Body of pancreas (tissue), 4 donors: Measurements from ENCODE around the gene MAML2.

Source experiments
- POLR2A ChIP-seq, 3 donors: fragments of 450-650 bp; IDR thresholded peaks; one replicate each; pipeline ENCODE4 v1.6.1; 2016; ENCODE audit warnings: antibody characterized with exemption in 3 of 3, mild to moderate bottlenecking in 2 of 3
- TF ChIP-seq, protein P1 (sequence below), 7 experiments: fragments of 450-650 bp in 4 of 7; fragments of 200-600 bp in 3 of 7; sonication (generic) in 3 of 7; IDR thresholded peaks; one replicate each; pipeline ENCODE4 v1.5.1; 2016 to 2019; ENCODE audit warnings: antibody characterized with exemption in 7 of 7

DNA sequence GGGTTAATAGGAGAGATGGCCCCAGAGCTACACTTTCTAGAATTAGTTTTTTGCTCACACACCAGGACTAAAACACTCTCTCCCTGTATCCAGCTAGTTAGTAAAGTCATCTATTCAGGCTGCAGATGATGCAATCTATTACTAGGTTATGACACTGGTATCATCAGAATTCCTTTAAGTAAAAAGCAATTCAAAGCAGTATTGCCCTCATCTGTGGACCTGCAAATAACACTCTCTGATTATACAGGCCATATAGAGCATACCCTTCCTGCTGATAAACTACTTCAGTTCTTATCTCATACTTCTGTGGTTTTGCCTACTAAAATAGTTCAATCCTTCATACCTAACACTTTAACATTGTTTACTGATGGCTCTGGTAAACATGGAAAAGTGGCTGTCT is 405.6 kb downstream of the MAML2 start:
- TF ChIP-seq, protein P1, sequence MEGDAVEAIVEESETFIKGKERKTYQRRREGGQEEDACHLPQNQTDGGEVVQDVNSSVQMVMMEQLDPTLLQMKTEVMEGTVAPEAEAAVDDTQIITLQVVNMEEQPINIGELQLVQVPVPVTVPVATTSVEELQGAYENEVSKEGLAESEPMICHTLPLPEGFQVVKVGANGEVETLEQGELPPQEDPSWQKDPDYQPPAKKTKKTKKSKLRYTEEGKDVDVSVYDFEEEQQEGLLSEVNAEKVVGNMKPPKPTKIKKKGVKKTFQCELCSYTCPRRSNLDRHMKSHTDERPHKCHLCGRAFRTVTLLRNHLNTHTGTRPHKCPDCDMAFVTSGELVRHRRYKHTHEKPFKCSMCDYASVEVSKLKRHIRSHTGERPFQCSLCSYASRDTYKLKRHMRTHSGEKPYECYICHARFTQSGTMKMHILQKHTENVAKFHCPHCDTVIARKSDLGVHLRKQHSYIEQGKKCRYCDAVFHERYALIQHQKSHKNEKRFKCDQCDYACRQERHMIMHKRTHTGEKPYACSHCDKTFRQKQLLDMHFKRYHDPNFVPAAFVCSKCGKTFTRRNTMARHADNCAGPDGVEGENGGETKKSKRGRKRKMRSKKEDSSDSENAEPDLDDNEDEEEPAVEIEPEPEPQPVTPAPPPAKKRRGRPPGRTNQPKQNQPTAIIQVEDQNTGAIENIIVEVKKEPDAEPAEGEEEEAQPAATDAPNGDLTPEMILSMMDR (IDR thresholded peaks at IDR 0.05), result no peak
- TF ChIP-seq POLR2A (IDR thresholded peaks at IDR 0.05), result no peak
